NCI-H2227 (cell line): ENCODE measurements around the gene MYH10.

Experiments used
- DNase-seq: peaks from one replicate; lab custom pipeline; 2025; ENCODE audit not compliant: unreplicated experiment; lab: John Stamatoyannopoulos, UW

Gene MYH10

DNA sequence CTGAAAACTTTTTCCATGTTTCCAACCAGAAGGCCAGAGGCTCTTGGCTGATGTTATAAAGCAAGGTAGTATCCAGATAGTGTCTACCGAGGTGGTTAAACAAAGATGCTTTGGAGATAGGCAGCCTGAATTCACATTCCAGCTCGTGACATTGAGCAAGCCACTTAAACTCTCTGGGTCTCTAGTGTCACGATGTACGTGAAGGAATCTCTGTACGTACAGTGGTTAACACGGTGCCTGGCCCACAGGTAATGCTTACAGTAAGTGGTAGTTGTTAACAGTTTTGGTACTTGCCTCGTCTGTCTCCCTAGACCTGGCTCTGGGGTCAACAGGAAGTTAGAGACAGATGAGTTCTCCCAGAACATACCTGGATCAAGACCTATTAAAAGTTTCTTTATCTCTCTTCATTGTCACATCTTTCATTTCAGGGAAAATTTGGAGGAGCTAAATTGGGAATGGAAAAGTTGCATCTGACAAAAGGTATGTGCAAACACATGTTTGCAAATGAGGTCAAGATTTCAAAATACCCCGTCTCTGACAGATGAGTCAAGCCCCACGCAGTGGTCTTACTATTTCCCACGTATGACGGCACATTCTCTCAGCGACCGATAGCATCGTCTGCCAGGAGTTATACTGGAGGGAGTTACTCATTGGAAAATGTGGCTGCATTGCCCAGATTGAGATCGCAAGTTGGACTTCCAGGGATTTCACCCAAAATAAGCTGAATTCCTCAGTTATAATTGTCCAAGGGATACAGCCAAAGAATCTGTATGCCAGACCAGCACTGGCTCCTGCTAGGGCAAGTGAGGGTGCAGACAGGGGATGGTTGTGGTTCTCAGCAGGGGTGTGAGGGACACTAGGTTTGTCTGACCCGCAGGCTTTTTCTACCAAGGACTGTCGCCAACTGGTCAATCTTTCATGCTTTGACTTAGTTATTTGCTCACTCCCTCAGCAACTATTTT is 18.9 kb upstream of the MYH10 start:
- DNase-seq, result no peak

GRCh38 chr17:8647956-8648355 is 17.4 kb upstream of the MYH10 start:
- DNase-seq, result no peak

- no peak for DNase-seq
These were observed 16.7 kb upstream of the MYH10 start for GRCh38 chr17:8647202-8647601.

GRCh38 chr17:8644507-8644902 is 14.0 kb upstream of the MYH10 start:
- no peak for DNase-seq

GRCh38 chr17:8643855-8644506 is 13.5 kb upstream of the MYH10 start:
- DNase-seq, result no peak

DNA sequence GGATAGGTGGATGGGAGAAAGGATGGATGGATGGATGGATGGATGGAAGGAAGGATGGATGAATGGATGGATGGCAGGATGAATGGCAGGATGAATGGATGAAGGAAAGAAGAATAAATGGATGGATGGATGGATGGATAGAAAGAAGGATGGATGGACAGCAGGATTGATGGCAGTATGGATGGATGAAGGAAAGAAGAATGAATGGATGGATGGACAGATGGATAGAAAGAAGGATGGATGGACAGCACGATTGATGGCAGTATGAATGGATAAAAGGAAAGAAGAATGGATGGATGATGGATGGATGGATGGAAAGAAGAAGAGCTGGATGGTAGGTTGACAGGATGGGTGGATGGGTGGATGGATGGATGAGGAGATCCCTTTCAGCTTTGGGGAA is 9.2 kb upstream of the MYH10 start:
- no peak for DNase-seq

- DNase-seq, result no peak
These were observed 1.5 kb upstream of the MYH10 start for GRCh38 chr17:8632061-8632460.

DNA sequence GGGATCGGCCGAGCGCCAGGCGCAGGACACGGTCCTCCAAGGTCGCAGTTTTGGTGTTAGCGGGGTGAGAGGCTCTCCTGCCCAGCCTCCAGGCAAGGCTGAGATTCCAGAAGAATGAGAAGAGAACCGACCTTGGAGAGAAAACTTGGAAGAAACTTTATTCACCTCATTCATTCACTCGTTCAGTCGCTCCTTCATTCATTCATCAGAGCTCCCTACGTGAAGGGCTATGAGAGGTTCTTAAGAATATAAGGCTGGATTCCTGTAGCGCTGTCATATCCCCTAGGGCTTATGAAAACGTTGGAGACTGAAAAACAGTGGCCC is 991 bp upstream of the MYH10 start:
- peak; percentile 41 for DNase-seq

GRCh38 chr17:8630802-8631553 is 453 bp upstream of the MYH10 start:
- peak; percentile 99 for DNase-seq

- DNase-seq, result peak; percentile 21
These were observed 926 bp downstream of the MYH10 start for GRCh38 chr17:8629371-8630226.

DNA sequence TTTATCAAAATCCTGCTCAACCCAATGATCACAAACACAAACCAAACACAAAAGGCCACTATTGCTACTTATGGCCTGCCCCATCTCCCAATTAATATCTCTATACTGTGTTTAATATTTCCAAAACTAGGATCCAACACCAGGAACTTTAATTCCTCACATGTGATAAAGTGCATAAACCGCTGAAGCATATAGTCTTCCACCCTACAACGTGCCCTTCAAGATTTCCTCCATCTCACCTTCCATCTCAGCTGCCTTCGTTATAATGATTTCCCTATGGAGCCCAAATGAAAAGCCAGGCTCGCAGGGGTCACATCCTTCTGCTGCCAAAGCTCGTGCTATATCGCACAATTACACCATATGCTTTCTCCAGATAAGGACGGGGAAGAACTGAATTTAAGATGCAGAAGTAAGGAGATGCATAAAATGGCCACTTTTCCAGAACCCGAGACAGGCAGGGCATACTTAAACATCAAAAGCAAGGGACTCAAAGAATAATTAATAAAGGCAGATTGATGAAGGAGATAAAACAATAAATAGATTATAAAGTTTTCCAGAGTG is 1.8 kb downstream of the MYH10 start:
- DNase-seq, result peak; percentile 10

- no peak for DNase-seq
These were observed 2.4 kb downstream of the MYH10 start for GRCh38 chr17:8628172-8628571.

DNA sequence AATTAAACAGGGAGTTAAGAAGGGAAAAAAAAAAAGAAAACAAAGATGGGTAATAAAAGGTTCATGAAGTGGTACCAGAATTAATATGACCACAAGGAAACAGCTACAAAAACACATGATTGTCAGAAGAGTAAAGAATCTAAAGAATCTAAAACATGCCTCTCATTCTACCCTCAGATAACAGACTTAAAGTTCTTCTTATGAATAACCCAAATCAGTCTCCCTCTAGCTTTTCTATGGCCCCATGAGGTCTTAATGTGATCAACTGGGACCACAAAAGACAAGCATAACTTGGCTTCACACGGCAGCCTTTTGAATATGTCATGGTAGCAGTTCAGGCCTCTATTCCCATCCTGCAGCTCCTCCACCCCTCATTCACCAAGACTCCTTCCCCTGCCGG is 6.9 kb downstream of the MYH10 start:
- DNase-seq, result no peak

GRCh38 chr17:8622191-8622590 is 8.3 kb downstream of the MYH10 start:
- DNase-seq, result no peak

DNA sequence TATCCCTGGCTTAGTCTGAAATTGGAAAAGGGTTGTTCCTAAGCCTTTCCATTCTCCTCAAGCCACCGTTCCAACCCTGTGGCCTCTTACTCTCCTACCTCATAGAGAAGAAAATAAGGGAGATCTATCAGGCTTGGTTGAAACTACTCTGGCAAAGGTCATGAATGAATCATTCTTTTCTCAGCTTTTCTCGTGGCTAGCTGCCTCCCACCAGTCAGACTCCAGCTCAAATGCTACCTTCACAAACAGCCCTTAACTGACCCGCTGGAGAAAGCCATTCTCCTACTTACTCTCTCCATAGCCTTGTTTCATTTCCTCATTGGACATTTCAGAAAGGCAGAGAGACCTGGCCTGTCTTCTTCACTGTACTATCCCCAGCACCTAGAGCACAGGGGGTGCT is 8.9 kb downstream of the MYH10 start:
- no peak for DNase-seq

- DNase-seq, result no peak
These were observed 11.2 kb downstream of the MYH10 start for GRCh38 chr17:8619294-8619693.

- no peak for DNase-seq
These were observed 11.7 kb downstream of the MYH10 start for GRCh38 chr17:8618825-8619224.

GRCh38 chr17:8614988-8615387 is 15.5 kb downstream of the MYH10 start:
- DNase-seq, result no peak

DNA sequence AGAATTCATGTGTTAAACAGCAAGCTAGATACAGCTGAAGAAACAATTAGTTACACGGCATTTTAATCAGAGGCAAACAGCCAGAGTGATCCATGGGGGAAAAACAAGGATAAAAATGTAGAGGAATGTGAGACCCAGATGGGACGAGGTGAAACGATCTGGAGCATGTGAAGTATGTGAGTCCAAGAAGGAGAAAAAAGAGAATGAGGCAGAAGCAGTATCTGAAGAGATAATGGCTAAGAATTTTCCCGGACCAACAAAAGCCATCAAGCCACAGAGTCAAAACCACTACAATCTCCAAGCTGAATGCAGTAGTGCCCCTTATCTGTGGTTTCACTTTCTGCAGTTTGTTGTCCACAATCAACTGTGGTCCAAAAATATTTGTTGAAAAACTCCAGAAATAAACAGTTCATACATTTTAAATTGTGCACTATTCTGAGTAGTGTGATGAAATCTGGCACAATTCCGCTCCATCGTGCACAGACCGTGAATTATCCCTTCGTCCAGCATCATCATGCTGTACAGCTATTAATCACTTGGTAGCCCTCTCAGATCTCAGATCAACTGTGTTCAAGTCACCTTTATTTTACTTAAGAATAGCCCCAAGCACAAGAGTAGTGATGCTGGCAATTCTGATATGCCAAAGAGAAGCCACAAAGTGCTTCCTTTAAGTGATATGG is 18.8 kb downstream of the MYH10 start:
- no peak for DNase-seq

GRCh38 chr17:8611137-8611536 is 19.4 kb downstream of the MYH10 start:
- DNase-seq, result no peak
